Measurements from ENCODE around the gene LEUTX.

Gene LEUTX

GRCh38 chr19:39818626-39819097 lies 40.0 kb downstream of the LEUTX start:
- Histone ChIP-seq H3K23ac (ENCODE audit: low read depth, low read length, poor library complexity) (no peak overlapping the region), H3K4me1 (ENCODE audit: control insufficient read depth in 2 of 2, insufficient read depth in 1 of 2, low read depth in 1 of 2, low read length in 2 of 2) (peaks cover 3 to 6% of the 10 kb centered on the region in 2 donors), H3K27me3 (ENCODE audit: control insufficient read depth in 3 of 3, insufficient read depth in 3 of 3, low read depth in 1 of 3, low read length in 3 of 3) (no peaks in the 10 kb centered on the region), H3K4me2 (ENCODE audit: insufficient read depth, low read length, poor library complexity, severe bottlenecking) (no peak overlapping the region), H3K79me1 (ENCODE audit: low read depth, low read length) (peaks cover 3% of the 10 kb centered on the region), H3K18ac (ENCODE audit: low read length) (no peak overlapping the region), H2AFZ (ENCODE audit: low read length) (no peak overlapping the region), H3K27ac (replicated peaks; ENCODE audit: low read length) (no peak overlapping the region), H4K91ac (ENCODE audit: low read depth, low read length, poor library complexity) (no peak overlapping the region), H2BK120ac (ENCODE audit: low read depth, low read length) (no peak overlapping the region), H3K14ac (ENCODE audit: low read length) (no peak overlapping the region), H2BK5ac (ENCODE audit: low read length) (no peak overlapping the region), H3K9me3 (replicated peaks in 1 of 2; ENCODE audit: control insufficient read depth in 2 of 2, insufficient read depth in 1 of 2, low read depth in 1 of 2, low read length in 2 of 2) (peaks cover 0 to 2% of the 10 kb centered on the region in 2 donors), H2BK15ac (ENCODE audit: low read length) (no peak overlapping the region), H3K4ac (ENCODE audit: low read length) (no peak overlapping the region), H3K9ac (ENCODE audit: low read depth, low read length, poor library complexity) (no peak overlapping the region), H4K8ac (ENCODE audit: low read depth, low read length) (no peak overlapping the region), H3K36me3 (replicated peaks in 1 of 2; ENCODE audit: control insufficient read depth in 2 of 2, insufficient read depth in 2 of 2, low read length in 2 of 2) (peaks cover 4 to 5% of the 10 kb centered on the region in 2 donors), H2AK5ac (ENCODE audit: low read depth, low read length) (no peak overlapping the region), H3K4me3 (ENCODE audit: low read length in 2 of 2) (no peak overlapping the region), H2BK12ac (ENCODE audit: low read length) (no peak overlapping the region)
- DNase-seq (ENCODE audit: low spot score) = no peak
- WGBS, 2 donors (ENCODE audit: extremely low coverage in 2 of 2, insufficient read length in 2 of 2, insufficient replicate concordance in 1 of 2) = no CpG with 5 or more reads among the region's 4 CpGs

GRCh38 chr19:39819786-39820185 lies 41.1 kb downstream of the LEUTX start:
- no peak overlapping the region for H3K4me3 ChIP-seq (ENCODE audit: low read length in 2 of 2)
- no peak overlapping the region for H2BK120ac ChIP-seq (ENCODE audit: low read depth, low read length)
- H4K91ac ChIP-seq (ENCODE audit: low read depth, low read length, poor library complexity) = no peak overlapping the region
- no peak overlapping the region for H2BK5ac ChIP-seq (ENCODE audit: low read length)
- H3K27me3 ChIP-seq (ENCODE audit: control insufficient read depth in 3 of 3, insufficient read depth in 3 of 3, low read depth in 1 of 3, low read length in 3 of 3) = no peaks in the 10 kb centered on the region
- no peak overlapping the region for H3K14ac ChIP-seq (ENCODE audit: low read length)
- peaks cover 9 to 10% of the 10 kb centered on the region in 2 donors for H3K4me1 ChIP-seq (ENCODE audit: control insufficient read depth in 2 of 2, insufficient read depth in 1 of 2, low read depth in 1 of 2, low read length in 2 of 2)
- H3K18ac ChIP-seq (ENCODE audit: low read length) = no peak overlapping the region
- H2BK15ac ChIP-seq (ENCODE audit: low read length) = no peak overlapping the region
- no peak overlapping the region for H3K4ac ChIP-seq (ENCODE audit: low read length)
- no peak overlapping the region for H4K8ac ChIP-seq (ENCODE audit: low read depth, low read length)
- H3K27ac ChIP-seq (replicated peaks; ENCODE audit: low read length) = no peak overlapping the region
- no peak overlapping the region for H3K23ac ChIP-seq (ENCODE audit: low read depth, low read length, poor library complexity)
- no peak overlapping the region for H2AFZ ChIP-seq (ENCODE audit: low read length)
- H3K9ac ChIP-seq (ENCODE audit: low read depth, low read length, poor library complexity) = no peak overlapping the region
- H3K79me1 ChIP-seq (ENCODE audit: low read depth, low read length) = peaks cover 4% of the 10 kb centered on the region
- DNase-seq (ENCODE audit: low spot score) = no peak
- H2BK12ac ChIP-seq (ENCODE audit: low read length) = no peak overlapping the region
- no peak overlapping the region for H2AK5ac ChIP-seq (ENCODE audit: low read depth, low read length)
- H3K36me3 ChIP-seq (replicated peaks in 1 of 2; ENCODE audit: control insufficient read depth in 2 of 2, insufficient read depth in 2 of 2, low read length in 2 of 2) = peaks cover 4 to 5% of the 10 kb centered on the region in 2 donors
- no peak overlapping the region for H3K4me2 ChIP-seq (ENCODE audit: insufficient read depth, low read length, poor library complexity, severe bottlenecking)
- peaks cover 0 to 2% of the 10 kb centered on the region in 2 donors for H3K9me3 ChIP-seq (replicated peaks in 1 of 2; ENCODE audit: control insufficient read depth in 2 of 2, insufficient read depth in 1 of 2, low read depth in 1 of 2, low read length in 2 of 2)
- no CpG with 5 or more reads among the region's 3 CpGs for WGBS, 2 donors (ENCODE audit: extremely low coverage in 2 of 2, insufficient read length in 2 of 2, insufficient replicate concordance in 1 of 2)

- Histone ChIP-seq H2AK5ac (ENCODE audit: low read depth, low read length) (no peak overlapping the region), H3K4me2 (ENCODE audit: insufficient read depth, low read length, poor library complexity, severe bottlenecking) (no peak overlapping the region), H3K4me1 (ENCODE audit: control insufficient read depth in 2 of 2, insufficient read depth in 1 of 2, low read depth in 1 of 2, low read length in 2 of 2) (peaks cover 12 to 14% of the 10 kb centered on the region in 2 donors), H3K36me3 (replicated peaks in 1 of 2; ENCODE audit: control insufficient read depth in 2 of 2, insufficient read depth in 2 of 2, low read length in 2 of 2) (peaks cover 5 to 14% of the 10 kb centered on the region in 2 donors), H3K27me3 (ENCODE audit: control insufficient read depth in 3 of 3, insufficient read depth in 3 of 3, low read depth in 1 of 3, low read length in 3 of 3) (no peaks in the 10 kb centered on the region), H3K27ac (replicated peaks; ENCODE audit: low read length) (no peak overlapping the region), H2BK120ac (ENCODE audit: low read depth, low read length) (no peak overlapping the region), H3K79me1 (ENCODE audit: low read depth, low read length) (peaks cover 4% of the 10 kb centered on the region), H2AFZ (ENCODE audit: low read length) (no peak overlapping the region), H4K91ac (ENCODE audit: low read depth, low read length, poor library complexity) (no peak overlapping the region), H3K4ac (ENCODE audit: low read length) (no peak overlapping the region), H2BK5ac (ENCODE audit: low read length) (no peak overlapping the region), H4K8ac (ENCODE audit: low read depth, low read length) (no peak overlapping the region), H3K9me3 (replicated peaks in 1 of 2; ENCODE audit: control insufficient read depth in 2 of 2, insufficient read depth in 1 of 2, low read depth in 1 of 2, low read length in 2 of 2) (peaks cover 0 to 2% of the 10 kb centered on the region in 2 donors), H2BK12ac (ENCODE audit: low read length) (no peak overlapping the region), H3K18ac (ENCODE audit: low read length) (no peak overlapping the region), H3K23ac (ENCODE audit: low read depth, low read length, poor library complexity) (no peak overlapping the region), H3K4me3 (ENCODE audit: low read length in 2 of 2) (no peak overlapping the region), H2BK15ac (ENCODE audit: low read length) (no peak overlapping the region), H3K9ac (ENCODE audit: low read depth, low read length, poor library complexity) (no peak overlapping the region), H3K14ac (ENCODE audit: low read length) (no peak overlapping the region)
- WGBS, 2 donors (ENCODE audit: extremely low coverage in 2 of 2, insufficient read length in 2 of 2, insufficient replicate concordance in 1 of 2) = no CpG with 5 or more reads among the region's 6 CpGs
- DNase-seq (ENCODE audit: low spot score) = no peak
These were observed 42.0 kb downstream of the LEUTX start for GRCh38 chr19:39820696-39821095.

GRCh38 chr19:39823686-39824085 lies 45.0 kb downstream of the LEUTX start:
- no peak overlapping the region for H4K91ac ChIP-seq (ENCODE audit: low read depth, low read length, poor library complexity)
- peak overlapping the region; percentile 64 to 93 for H3K4me3 ChIP-seq (ENCODE audit: low read length in 2 of 2)
- no peak overlapping the region for H2AK5ac ChIP-seq (ENCODE audit: low read depth, low read length)
- H3K23ac ChIP-seq (ENCODE audit: low read depth, low read length, poor library complexity) = no peak overlapping the region
- H3K4me2 ChIP-seq (ENCODE audit: insufficient read depth, low read length, poor library complexity, severe bottlenecking) = peak overlapping the region; percentile 90
- H3K18ac ChIP-seq (ENCODE audit: low read length) = no peak overlapping the region
- no peak overlapping the region for H3K4ac ChIP-seq (ENCODE audit: low read length)
- no CpG with 5 or more reads among the region's 7 CpGs for WGBS, 2 donors (ENCODE audit: extremely low coverage in 2 of 2, insufficient read length in 2 of 2, insufficient replicate concordance in 1 of 2)
- H3K14ac ChIP-seq (ENCODE audit: low read length) = no peak overlapping the region
- H2AFZ ChIP-seq (ENCODE audit: low read length) = peak overlapping the region; percentile 76
- DNase-seq (ENCODE audit: low spot score) = no peak
- H4K8ac ChIP-seq (ENCODE audit: low read depth, low read length) = no peak overlapping the region
- H3K4me1 ChIP-seq (ENCODE audit: control insufficient read depth in 2 of 2, insufficient read depth in 1 of 2, low read depth in 1 of 2, low read length in 2 of 2) = peaks cover 12 to 14% of the 10 kb centered on the region in 2 donors
- H2BK5ac ChIP-seq (ENCODE audit: low read length) = no peak overlapping the region
- no peak overlapping the region for H2BK12ac ChIP-seq (ENCODE audit: low read length)
- H2BK15ac ChIP-seq (ENCODE audit: low read length) = no peak overlapping the region
- H3K27me3 ChIP-seq (ENCODE audit: control insufficient read depth in 3 of 3, insufficient read depth in 3 of 3, low read depth in 1 of 3, low read length in 3 of 3) = no peaks in the 10 kb centered on the region
- H3K9ac ChIP-seq (ENCODE audit: low read depth, low read length, poor library complexity) = peak overlapping the region; percentile 78
- peaks cover 8% of the 10 kb centered on the region for H3K79me1 ChIP-seq (ENCODE audit: low read depth, low read length)
- no peak overlapping the region for H3K27ac ChIP-seq (replicated peaks; ENCODE audit: low read length)
- H3K9me3 ChIP-seq (replicated peaks in 1 of 2; ENCODE audit: control insufficient read depth in 2 of 2, insufficient read depth in 1 of 2, low read depth in 1 of 2, low read length in 2 of 2) = peaks cover 0 to 2% of the 10 kb centered on the region in 2 donors
- H2BK120ac ChIP-seq (ENCODE audit: low read depth, low read length) = no peak overlapping the region
- peaks cover 24 to 37% of the 10 kb centered on the region in 2 donors for H3K36me3 ChIP-seq (replicated peaks in 1 of 2; ENCODE audit: control insufficient read depth in 2 of 2, insufficient read depth in 2 of 2, low read length in 2 of 2)

Data from neuronal stem cell (in vitro differentiated cells).